ACC112 (cell line): ENCODE data around the gene IKBKE.

Source experiments
- H2AFZ ChIP-seq: fragments of 200-600 bp; sonication (generic); one replicate; pipeline ENCODE4 v1.6.0; 2017; ENCODE audit warnings: antibody characterized with exemption, low read length; ENCODE audit not compliant: unreplicated experiment
- H3K27ac ChIP-seq: fragments of 200-600 bp; sonication (generic); 2 replicates; pipeline ENCODE4 v1.5.1; 2014; ENCODE audit warnings: low read depth, mild to moderate bottlenecking, antibody characterized with exemption, low read length, moderate library complexity
- H3K27me3 ChIP-seq: fragments of 200-600 bp; sonication (generic); 2 replicates; pipeline ENCODE4 v1.6.1; 2014; ENCODE audit warnings: mild to moderate bottlenecking, antibody characterized with exemption, low read length, moderate library complexity, mixed read lengths; ENCODE audit not compliant: insufficient read depth
- H3K36me3 ChIP-seq: fragments of 200-600 bp; sonication (generic); 2 replicates; pipeline ENCODE4 v1.6.1; 2016; ENCODE audit warnings: mild to moderate bottlenecking, antibody characterized with exemption, low read length, moderate library complexity, mixed read lengths; ENCODE audit not compliant: insufficient read depth
- H3K4me1 ChIP-seq: fragments of 200-600 bp; sonication (generic); one replicate; pipeline ENCODE4 v1.6.1; 2016; ENCODE audit warnings: low read length, mixed read lengths; ENCODE audit not compliant: insufficient read depth, unreplicated experiment, control insufficient read depth
- H3K4me3 ChIP-seq: fragments of 200-600 bp; sonication (generic); 2 replicates; pipeline ENCODE4 v1.5.1; 2014; ENCODE audit warnings: mild to moderate bottlenecking, low read depth, low read length
- H3K79me2 ChIP-seq: fragments of 200-600 bp; sonication (generic); one replicate; pipeline ENCODE4 v1.6.0; 2016; ENCODE audit warnings: low read length; ENCODE audit not compliant: control insufficient read depth, unreplicated experiment, insufficient read depth

The IKBKE gene

GRCh38 chr1:206455289-206455665 lies 15.0 kb upstream of the IKBKE start:
- Histone ChIP-seq H3K4me3 (no peak overlapping the region), H3K36me3 (peaks cover 12% of the 10 kb centered on the region; the same call in 1 of the 2 replicates), H3K27ac (no peak overlapping the region), H3K4me1 (peaks cover 18% of the 10 kb centered on the region), H2AFZ (no peak overlapping the region), H3K79me2 (no peaks in the 10 kb centered on the region), H3K27me3 (no peaks in the 10 kb centered on the region)

GRCh38 chr1:206455666-206456344 lies 14.5 kb upstream of the IKBKE start:
- H3K79me2 ChIP-seq, result no peaks in the 10 kb centered on the region
- H3K36me3 ChIP-seq, result peaks cover 9% of the 10 kb centered on the region; the same call in 1 of the 2 replicates
- H3K27ac ChIP-seq, result no peak overlapping the region
- H3K4me3 ChIP-seq, result no peak overlapping the region
- peaks cover 18% of the 10 kb centered on the region for H3K4me1 ChIP-seq
- no peaks in the 10 kb centered on the region for H3K27me3 ChIP-seq
- H2AFZ ChIP-seq, result no peak overlapping the region

GRCh38 chr1:206456577-206457370 lies 13.5 kb upstream of the IKBKE start:
- no peak overlapping the region; the same call in 1 of the 2 replicates for H3K4me3 ChIP-seq

GRCh38 chr1:206457408-206458120 lies 12.7 kb upstream of the IKBKE start:
- H3K27ac ChIP-seq, result no peak overlapping the region
- H2AFZ ChIP-seq, result no peak overlapping the region
- no peak overlapping the region for H3K4me3 ChIP-seq
- peaks cover 6% of the 10 kb centered on the region; the same call in 1 of the 2 replicates for H3K36me3 ChIP-seq
- no peaks in the 10 kb centered on the region for H3K27me3 ChIP-seq
- H3K79me2 ChIP-seq, result no peaks in the 10 kb centered on the region
- H3K4me1 ChIP-seq, result peaks cover 18% of the 10 kb centered on the region

More at GRCh38 chr1:206456577-206457370, 13.5 kb upstream of the IKBKE start:
- Histone ChIP-seq H2AFZ (no peak overlapping the region), H3K27me3 (no peaks in the 10 kb centered on the region), H3K4me1 (peaks cover 18% of the 10 kb centered on the region), H3K79me2 (no peaks in the 10 kb centered on the region), H3K36me3 (peaks cover 4% of the 10 kb centered on the region; the same call in 1 of the 2 replicates), H3K27ac (peak overlapping the region; percentile 42)

- Histone ChIP-seq H3K27me3 (no peaks in the 10 kb centered on the region), H2AFZ (no peak overlapping the region), H3K4me3 (no peak overlapping the region), H3K36me3 (peaks cover 6% of the 10 kb centered on the region; the same call in 1 of the 2 replicates), H3K4me1 (peaks cover 26% of the 10 kb centered on the region), H3K79me2 (no peaks in the 10 kb centered on the region), H3K27ac (no peak overlapping the region)
Observed at GRCh38 chr1:206459703-206460102, 10.6 kb upstream of the IKBKE start.

- Histone ChIP-seq H3K79me2 (no peaks in the 10 kb centered on the region), H3K27me3 (no peaks in the 10 kb centered on the region), H3K4me1 (peaks cover 33% of the 10 kb centered on the region), H3K27ac (no peak overlapping the region), H3K4me3 (no peak overlapping the region), H3K36me3 (peaks cover 6% of the 10 kb centered on the region; the same call in 1 of the 2 replicates), H2AFZ (no peak overlapping the region)
Observed at GRCh38 chr1:206460836-206461426, 9.3 kb upstream of the IKBKE start.

GRCh38 chr1:206461602-206462455 lies 8.4 kb upstream of the IKBKE start:
- peaks cover 24% of the 10 kb centered on the region for H3K4me1 ChIP-seq
- H3K27me3 ChIP-seq, result no peaks in the 10 kb centered on the region
- no peak overlapping the region for H2AFZ ChIP-seq
- H3K27ac ChIP-seq, result no peak overlapping the region
- no peak overlapping the region for H3K4me3 ChIP-seq
- H3K36me3 ChIP-seq, result peaks cover 6% of the 10 kb centered on the region; the same call in 1 of the 2 replicates
- no peaks in the 10 kb centered on the region for H3K79me2 ChIP-seq

- Histone ChIP-seq H3K36me3 (peaks cover 6% of the 10 kb centered on the region; the same call in 1 of the 2 replicates), H3K27me3 (no peaks in the 10 kb centered on the region), H3K79me2 (no peaks in the 10 kb centered on the region), H3K4me3 (no peak overlapping the region), H2AFZ (no peak overlapping the region), H3K4me1 (peaks cover 15% of the 10 kb centered on the region), H3K27ac (no peak overlapping the region)
Observed at GRCh38 chr1:206463137-206463536, 7.1 kb upstream of the IKBKE start.

- no peaks in the 10 kb centered on the region for H3K27me3 ChIP-seq
- peaks cover 15% of the 10 kb centered on the region for H3K4me1 ChIP-seq
- H3K27ac ChIP-seq, result peak overlapping the region; percentile 76
- 0 out of 2 replicates have a peak, but pooled peaks cover 3% of the 10 kb centered on the region for H3K36me3 ChIP-seq
- H3K4me3 ChIP-seq, result no peak overlapping the region
- no peak overlapping the region for H2AFZ ChIP-seq
- no peaks in the 10 kb centered on the region for H3K79me2 ChIP-seq
Observed at GRCh38 chr1:206463911-206464310, 6.4 kb upstream of the IKBKE start.
